Tongue (tissue), 2 donors: Measurements from ENCODE around the gene SDK2. TPM values are rescaled to one million over a fixed set of nuclear protein-coding genes. Genes with fewer than 3 reads are reported as not detected.
"Not testable (repeated sequence)": the region's sequence is repeated elsewhere in the genome, so short reads cannot be mapped to it uniquely, and the experiment has no call there.

Experiments
- DNase-seq: peaks from one replicate; pipeline ENCODE4 v3.0.0-alpha.2; 2015
- total RNA-seq: library from RNA; depleted of rRNA; stranded (reverse); fragments of >200 nt; gene quantifications from one replicate; pipeline ENCODE4 v1.2.3, GENCODE V29; 2014

SDK2 gene
- total RNA-seq, 1 donor from 2014 or later = 12.7 TPM

GRCh38 chr17:73342050-73342522 is 302.2 kb downstream of the SDK2 start:
- peak; percentile 94 for DNase-seq

DNA sequence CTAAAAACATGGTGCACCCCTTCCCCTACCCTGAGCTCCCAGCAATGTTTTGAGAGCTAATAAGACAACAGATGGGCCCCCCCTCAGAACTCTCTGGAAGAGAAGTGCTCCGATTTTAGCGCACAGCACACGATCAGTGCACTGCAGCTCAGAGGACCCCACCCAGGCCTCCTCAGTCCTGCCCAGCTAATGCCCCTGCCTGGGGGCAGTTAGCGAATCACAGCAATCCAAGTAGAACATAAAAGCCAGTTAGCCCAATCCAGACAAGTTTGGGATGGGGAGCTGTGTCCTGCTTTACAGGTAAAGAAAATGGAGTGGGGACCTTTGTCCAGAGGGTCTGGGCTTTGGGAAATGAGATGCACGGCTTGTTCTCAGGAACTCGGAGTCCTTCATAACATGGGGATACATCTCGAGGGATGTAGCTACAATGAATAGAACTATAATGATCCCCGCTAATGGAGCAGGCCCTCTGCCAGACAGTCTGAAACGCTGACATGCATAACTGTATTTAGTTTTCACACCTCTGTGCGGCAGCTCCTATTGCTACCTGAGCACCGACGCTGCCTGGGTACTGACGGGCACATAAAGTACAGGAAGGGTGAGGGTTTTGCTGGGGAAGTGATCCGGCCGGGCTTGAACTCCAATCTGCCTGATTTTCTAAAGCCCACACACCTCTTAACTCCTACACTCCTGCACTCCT is 302.7 kb downstream of the SDK2 start:
- DNase-seq = no peak

- DNase-seq = no peak
Measured at GRCh38 chr17:73340093-73340596, 304.1 kb downstream of the SDK2 start.

DNA sequence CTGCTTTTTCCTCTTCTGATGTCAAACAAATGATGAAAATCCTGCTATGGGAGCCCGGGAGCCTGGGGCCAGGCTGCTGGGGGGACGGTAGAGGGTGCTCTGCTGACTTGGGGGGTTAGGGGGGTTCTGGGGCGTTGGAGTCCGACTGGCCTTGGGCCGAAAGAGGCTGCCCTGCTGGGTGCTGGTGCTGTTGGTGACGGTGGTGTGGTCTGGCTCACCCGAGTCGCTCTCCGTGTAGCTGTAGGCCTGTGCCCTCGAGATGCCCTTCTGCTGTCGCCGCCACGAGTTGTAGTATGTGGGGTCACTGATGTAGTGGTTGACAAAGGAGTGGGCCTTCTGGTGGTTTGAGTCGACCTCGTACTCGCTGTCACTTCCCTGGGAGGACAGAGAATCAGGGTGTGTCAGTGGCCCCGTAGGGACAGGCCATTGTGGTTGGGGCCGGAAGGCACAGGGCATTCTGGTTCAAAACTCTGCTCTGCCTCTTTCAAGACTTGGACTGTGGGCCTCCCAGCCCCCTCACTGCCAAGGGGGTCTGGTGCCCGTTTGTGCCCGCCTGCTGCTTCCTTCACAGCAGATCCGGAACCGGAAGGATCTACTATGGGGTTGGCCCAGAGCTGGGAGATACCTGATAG is 305.6 kb downstream of the SDK2 start:
- DNase-seq = no peak

GRCh38 chr17:73338050-73338521 is 306.2 kb downstream of the SDK2 start:
- peak; percentile 69 for DNase-seq

- DNase-seq = no peak
Measured at GRCh38 chr17:73337330-73337710, 306.9 kb downstream of the SDK2 start.

DNA sequence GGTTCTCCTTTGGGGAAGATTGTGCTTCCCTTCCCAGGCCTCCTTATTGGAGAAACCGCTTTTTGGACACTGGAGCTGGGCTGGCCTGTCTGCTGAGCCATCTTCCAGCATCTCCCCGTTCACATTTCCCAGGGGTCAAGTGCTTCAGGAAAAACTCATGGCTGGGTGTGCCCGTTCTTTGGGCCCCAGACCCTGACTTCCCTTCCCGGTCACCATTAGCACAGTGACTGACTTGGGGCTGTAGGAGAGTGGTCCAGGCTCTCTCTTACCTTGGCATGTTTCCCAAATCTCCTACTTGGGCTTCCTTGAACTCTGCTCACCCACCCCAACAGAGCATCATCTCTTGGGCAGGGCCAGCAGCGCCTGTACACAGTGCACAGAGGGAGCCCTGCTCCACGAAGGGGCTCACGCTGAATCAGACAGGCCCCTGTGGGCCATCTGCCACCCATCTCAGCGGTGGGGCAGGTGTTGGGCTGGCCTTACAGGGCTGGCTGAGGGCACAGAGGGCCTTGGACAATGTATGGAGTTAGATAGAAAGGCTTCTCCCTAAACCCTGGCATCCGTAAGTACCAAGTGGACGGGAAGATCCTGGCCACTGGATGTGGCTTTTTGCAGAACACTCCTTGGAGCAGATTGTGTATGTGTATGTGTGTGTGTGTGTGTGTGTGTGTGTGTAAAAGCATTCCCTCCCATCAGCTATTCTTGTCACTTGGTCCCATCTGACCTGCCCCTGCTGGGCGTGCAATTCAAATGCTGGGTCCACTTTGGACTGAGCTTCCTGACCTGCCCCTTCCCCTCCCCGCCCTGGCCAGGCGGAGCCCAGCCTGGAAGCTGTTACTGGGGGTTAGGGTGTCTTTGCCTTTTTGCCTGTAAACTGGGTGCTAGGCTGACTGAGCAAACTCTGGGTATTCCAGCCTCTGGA is 307.6 kb downstream of the SDK2 start:
- no peak for DNase-seq

GRCh38 chr17:73335591-73336407 is 308.4 kb downstream of the SDK2 start:
- no peak for DNase-seq

- no peak for DNase-seq
Measured at GRCh38 chr17:73334771-73335513, 309.3 kb downstream of the SDK2 start.

GRCh38 chr17:73333445-73333844 is 310.8 kb downstream of the SDK2 start:
- DNase-seq = not testable (repeated sequence)

GRCh38 chr17:73331060-73331459 is 313.2 kb downstream of the SDK2 start:
- no peak for DNase-seq

GRCh38 chr17:73327676-73328075 is 316.6 kb downstream of the SDK2 start:
- DNase-seq = no peak

- no peak for DNase-seq
Measured at GRCh38 chr17:73325527-73325842, 318.8 kb downstream of the SDK2 start.

DNA sequence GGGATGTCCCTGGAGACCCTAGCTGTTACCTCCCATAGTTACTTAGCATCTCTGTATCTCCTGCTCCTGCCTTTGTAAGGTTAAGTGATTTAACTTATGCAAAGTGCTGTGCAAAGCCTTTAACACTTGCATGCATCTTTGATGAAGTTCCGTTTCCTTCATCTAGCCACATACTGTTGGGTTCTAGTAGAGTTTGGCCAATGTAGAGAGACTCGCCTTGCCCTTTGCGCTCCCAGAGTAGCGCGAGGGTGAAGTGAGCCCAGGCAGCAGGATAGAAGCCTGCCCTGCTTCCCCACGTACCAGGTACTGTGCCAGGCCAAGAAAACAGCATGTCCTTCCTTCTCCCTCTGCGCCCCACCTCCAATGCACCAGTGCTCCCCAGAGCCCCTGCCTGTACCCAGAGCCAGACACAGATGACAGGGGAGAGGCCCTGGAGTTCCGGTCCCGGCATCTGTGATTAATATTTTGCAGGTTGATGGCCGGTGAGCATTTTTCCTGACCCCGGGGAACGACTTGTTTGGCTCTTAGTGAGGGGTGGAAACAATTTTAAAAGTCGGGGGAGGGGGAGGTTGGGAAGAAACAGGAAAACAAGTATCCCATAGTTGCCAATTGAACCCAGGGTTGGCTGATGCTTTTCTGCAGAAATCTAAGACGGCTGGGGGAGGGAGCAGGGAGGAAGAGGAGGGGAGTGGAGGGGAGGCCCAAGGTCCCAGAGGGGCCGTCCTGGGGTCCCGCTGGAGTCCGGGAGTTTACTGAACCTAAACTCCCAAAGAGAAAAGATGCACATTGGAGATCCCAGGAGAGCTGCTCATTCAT is 319.3 kb downstream of the SDK2 start:
- no peak for DNase-seq

GRCh38 chr17:73324160-73324475 is 320.1 kb downstream of the SDK2 start:
- DNase-seq = peak; percentile 79

GRCh38 chr17:73323409-73324159 is 320.7 kb downstream of the SDK2 start:
- DNase-seq = no peak

DNA sequence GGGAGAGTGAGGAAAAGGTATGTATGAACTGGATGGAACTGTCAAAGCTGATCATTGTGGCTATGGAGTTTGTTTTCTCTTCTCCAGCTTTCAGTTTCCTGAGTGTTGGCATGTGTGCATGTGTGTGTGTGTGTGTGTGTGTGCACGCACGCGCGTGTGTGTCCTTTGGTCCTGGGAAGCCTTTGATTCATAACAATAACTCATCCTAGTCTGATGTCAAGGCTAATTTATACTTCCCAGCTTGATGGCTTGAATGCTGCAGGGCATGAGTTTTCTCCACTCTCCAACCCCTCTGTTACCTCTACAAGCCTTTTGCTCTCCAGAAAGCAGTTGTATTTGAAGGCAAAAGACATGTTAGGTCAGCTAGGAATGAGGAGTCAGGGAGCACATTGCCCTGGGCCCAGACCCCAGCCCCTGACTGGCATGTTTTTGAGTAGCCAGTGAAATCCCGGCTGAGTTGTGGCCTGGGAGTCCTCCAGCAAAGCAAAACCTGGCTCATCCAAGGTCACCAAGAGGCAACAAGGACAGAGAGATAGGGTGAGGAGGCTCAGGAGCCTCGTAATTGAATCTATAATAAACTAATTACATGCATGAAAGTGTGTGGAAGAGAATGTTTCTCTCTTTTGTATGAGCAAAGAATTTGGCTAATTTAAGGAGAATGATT is 323.5 kb downstream of the SDK2 start:
- no peak for DNase-seq

- DNase-seq = no peak
Measured at GRCh38 chr17:73319766-73320165, 324.5 kb downstream of the SDK2 start.

DNA sequence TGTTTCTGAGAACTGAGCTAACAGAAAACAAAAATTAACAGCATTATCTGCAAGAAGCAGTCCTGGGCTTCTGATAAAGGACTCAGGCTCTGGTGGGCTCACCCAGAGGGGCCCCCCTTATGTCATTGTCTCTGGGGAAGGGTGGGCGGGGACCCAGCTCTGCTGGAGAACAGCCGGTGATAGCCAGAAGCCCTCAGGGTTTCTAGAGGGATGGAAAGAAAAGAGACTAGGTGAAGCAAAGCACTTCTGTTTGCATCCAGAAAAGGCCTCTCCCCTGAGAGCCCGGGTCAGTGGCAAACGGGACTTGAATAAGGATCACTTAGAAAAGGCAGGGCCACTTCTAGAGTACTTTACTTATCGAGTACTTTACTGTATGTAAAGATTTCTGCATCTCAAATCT is 325.4 kb downstream of the SDK2 start:
- DNase-seq = no peak
